Measurements from ENCODE around the gene PAPSS2. TPM values are rescaled to one million over a fixed set of nuclear protein-coding genes. Genes with fewer than 3 reads are reported as not detected.

Gene PAPSS2
- total RNA-seq, 1 experiment from 2014 or later = 14.6 TPM

DNA sequence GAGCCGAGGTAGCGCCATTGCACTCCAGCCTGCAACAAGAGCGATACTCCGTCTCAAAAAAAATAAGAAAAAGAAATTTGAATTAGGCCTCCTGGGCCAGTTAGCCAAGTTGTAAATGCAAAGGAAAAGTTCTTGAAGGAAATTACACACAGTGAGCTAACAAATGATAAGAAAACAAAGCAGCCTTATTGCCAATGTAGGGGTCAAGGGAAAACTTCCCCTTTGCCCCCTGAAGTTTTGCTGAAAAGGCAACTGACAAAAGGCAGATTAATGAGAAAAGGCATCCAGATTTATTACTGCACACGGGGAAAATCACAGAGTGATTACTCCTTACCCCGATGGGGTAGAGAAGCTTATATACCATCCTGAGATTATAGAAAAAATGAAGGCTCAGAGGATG, 70.3 kb downstream of the PAPSS2 start:
- Histone ChIP-seq H3K4me3 (replicated peaks in 1 of 2; ENCODE audit: low read depth in 1 of 2, low read length in 2 of 2) (no peak overlapping the region), H3K27me3 (ENCODE audit: insufficient read depth, low read length) (no peaks in the 10 kb centered on the region), H3K4me2 (ENCODE audit: low read length) (no peak overlapping the region), H3K79me2 (ENCODE audit: insufficient read depth, low read length) (no peaks in the 10 kb centered on the region), H3K4me1 (ENCODE audit: control insufficient read depth in 1 of 2, insufficient read depth in 2 of 2, low read length in 2 of 2) (peaks cover 3 to 4% of the 10 kb centered on the region in 2 experiments), H3K27ac (ENCODE audit: low read depth, low read length) (no peak overlapping the region), H4K20me1 (ENCODE audit: insufficient read depth) (no peaks in the 10 kb centered on the region), H3K9me2 (ENCODE audit: insufficient read depth) (no peaks in the 10 kb centered on the region), H2AFZ (ENCODE audit: low read depth, low read length, poor library complexity, severe bottlenecking) (no peak overlapping the region), H3K36me3 (ENCODE audit: control insufficient read depth in 1 of 2, insufficient read depth in 2 of 2, low read length in 2 of 2) (no peaks in the 10 kb centered on the region), H3K9ac (ENCODE audit: low read length) (no peak overlapping the region), H3K9me3 (ENCODE audit: control insufficient read depth in 1 of 2, insufficient read depth in 1 of 2, low read depth in 1 of 2, low read length in 2 of 2) (no peaks in the 10 kb centered on the region)
- TF ChIP-seq, protein P1, sequence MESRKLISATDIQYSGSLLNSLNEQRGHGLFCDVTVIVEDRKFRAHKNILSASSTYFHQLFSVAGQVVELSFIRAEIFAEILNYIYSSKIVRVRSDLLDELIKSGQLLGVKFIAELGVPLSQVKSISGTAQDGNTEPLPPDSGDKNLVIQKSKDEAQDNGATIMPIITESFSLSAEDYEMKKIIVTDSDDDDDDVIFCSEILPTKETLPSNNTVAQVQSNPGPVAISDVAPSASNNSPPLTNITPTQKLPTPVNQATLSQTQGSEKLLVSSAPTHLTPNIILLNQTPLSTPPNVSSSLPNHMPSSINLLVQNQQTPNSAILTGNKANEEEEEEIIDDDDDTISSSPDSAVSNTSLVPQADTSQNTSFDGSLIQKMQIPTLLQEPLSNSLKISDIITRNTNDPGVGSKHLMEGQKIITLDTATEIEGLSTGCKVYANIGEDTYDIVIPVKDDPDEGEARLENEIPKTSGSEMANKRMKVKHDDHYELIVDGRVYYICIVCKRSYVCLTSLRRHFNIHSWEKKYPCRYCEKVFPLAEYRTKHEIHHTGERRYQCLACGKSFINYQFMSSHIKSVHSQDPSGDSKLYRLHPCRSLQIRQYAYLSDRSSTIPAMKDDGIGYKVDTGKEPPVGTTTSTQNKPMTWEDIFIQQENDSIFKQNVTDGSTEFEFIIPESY (IDR thresholded peaks at IDR 0.05; ENCODE audit: extremely low read depth, insufficient replicate concordance, low read length) = no peak
- no peak for TF ChIP-seq ZNF274 (IDR thresholded peaks at IDR 0.05; ENCODE audit: low read depth, low read length)
- TF ChIP-seq, protein P2, sequence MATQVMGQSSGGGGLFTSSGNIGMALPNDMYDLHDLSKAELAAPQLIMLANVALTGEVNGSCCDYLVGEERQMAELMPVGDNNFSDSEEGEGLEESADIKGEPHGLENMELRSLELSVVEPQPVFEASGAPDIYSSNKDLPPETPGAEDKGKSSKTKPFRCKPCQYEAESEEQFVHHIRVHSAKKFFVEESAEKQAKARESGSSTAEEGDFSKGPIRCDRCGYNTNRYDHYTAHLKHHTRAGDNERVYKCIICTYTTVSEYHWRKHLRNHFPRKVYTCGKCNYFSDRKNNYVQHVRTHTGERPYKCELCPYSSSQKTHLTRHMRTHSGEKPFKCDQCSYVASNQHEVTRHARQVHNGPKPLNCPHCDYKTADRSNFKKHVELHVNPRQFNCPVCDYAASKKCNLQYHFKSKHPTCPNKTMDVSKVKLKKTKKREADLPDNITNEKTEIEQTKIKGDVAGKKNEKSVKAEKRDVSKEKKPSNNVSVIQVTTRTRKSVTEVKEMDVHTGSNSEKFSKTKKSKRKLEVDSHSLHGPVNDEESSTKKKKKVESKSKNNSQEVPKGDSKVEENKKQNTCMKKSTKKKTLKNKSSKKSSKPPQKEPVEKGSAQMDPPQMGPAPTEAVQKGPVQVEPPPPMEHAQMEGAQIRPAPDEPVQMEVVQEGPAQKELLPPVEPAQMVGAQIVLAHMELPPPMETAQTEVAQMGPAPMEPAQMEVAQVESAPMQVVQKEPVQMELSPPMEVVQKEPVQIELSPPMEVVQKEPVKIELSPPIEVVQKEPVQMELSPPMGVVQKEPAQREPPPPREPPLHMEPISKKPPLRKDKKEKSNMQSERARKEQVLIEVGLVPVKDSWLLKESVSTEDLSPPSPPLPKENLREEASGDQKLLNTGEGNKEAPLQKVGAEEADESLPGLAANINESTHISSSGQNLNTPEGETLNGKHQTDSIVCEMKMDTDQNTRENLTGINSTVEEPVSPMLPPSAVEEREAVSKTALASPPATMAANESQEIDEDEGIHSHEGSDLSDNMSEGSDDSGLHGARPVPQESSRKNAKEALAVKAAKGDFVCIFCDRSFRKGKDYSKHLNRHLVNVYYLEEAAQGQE (IDR thresholded peaks at IDR 0.05; ENCODE audit: low read depth) = no peak
- TF ChIP-seq, protein P3, sequence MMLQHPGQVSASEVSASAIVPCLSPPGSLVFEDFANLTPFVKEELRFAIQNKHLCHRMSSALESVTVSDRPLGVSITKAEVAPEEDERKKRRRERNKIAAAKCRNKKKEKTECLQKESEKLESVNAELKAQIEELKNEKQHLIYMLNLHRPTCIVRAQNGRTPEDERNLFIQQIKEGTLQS (IDR thresholded peaks at IDR 0.05) = no peak
- TF ChIP-seq ZFX (IDR thresholded peaks at IDR 0.05) = no peak
- TF ChIP-seq YY1 (IDR thresholded peaks at IDR 0.05; ENCODE audit: extremely low read depth, insufficient replicate concordance, low read depth, low read length) = no peak
- BruUV-seq (replicated peaks) = no TSS peak
- ChIA-PET RAD21 (ENCODE audit: low non-redundant PET in 1 of 2, low total read pairs in 2 of 2, uncharacterized antibody in 2 of 2, unreplicated experiment in 2 of 2) (no interaction called here), POLR2A (no interaction called here), CTCF (no interaction called here)
- ATAC-seq = no peak
- intact Hi-C loops (cut with micrococcal nuclease) = no loop called here
- no peak for DNase-seq (ENCODE audit: low read depth, low spot score)
